Gastrocnemius medialis (tissue), 4 donors: ENCODE measurements around the gene OR8D4.

ENCODE experiments used
- CTCF ChIP-seq, 5 experiments: fragments of 450-650 bp in 3 of 5; fragments of 200-600 bp in 2 of 5; sonication (generic) in 2 of 5; IDR thresholded peaks in 4 of 5; conservative IDR thresholded peaks in 1 of 5; 1 replicate in 4 of 5; 2 replicates in 1 of 5; pipeline ENCODE4 v1.5.1; 2016 to 2019; ENCODE audit warnings: antibody characterized with exemption in 5 of 5, mild to moderate bottlenecking in 3 of 5, moderate library complexity in 3 of 5
- POLR2A ChIP-seq, 2 donors: fragments of 450-650 bp; IDR thresholded peaks; one replicate each; pipeline ENCODE4 v1.6.1; 2017; ENCODE audit warnings: antibody characterized with exemption in 2 of 2, mild to moderate bottlenecking in 2 of 2, moderate library complexity in 2 of 2

- TF ChIP-seq CTCF (IDR thresholded peaks at IDR 0.05 in 4 of 5, conservative IDR thresholded peaks at IDR 0.05 in 1 of 5): no peak
- no peak for TF ChIP-seq POLR2A (IDR thresholded peaks at IDR 0.05)
Measured at GRCh38 chr11:123892031-123892430, 9.9 kb upstream of the OR8D4 start.
